NT2/D1 (cell line): ENCODE data around the gene AGAP1.

Experiments used
- SUZ12 ChIP-seq: IDR thresholded peaks from 2 replicates; pipeline ENCODE4 v1.6.1; 2011; ENCODE audit not compliant: insufficient read length, insufficient read depth; ENCODE audit errors: extremely low read depth
- YY1 ChIP-seq: IDR thresholded peaks from 2 replicates; pipeline ENCODE4 v1.6.1; 2011; ENCODE audit not compliant: insufficient read length, insufficient read depth
- ZNF274 ChIP-seq: IDR thresholded peaks from 2 replicates; pipeline ENCODE4 v1.6.1; 2011; ENCODE audit warnings: mild to moderate bottlenecking, low read depth, low read length

- TF ChIP-seq YY1 (no peak), ZNF274 (no peak), SUZ12 (no peak)
These were observed 620.1 kb downstream of the AGAP1 start for GRCh38 chr2:236113948-236114347.
